Left cardiac atrium (tissue), 4 donors: ENCODE measurements around the gene PDE6H. TPM values are rescaled to one million over a fixed set of nuclear protein-coding genes. Genes with fewer than 3 reads are reported as not detected.

Experiments used
- ATAC-seq, 2 donors: fragments of 200-7000 bp; cut with Tn5 transposase; one replicate each; pipeline ENCODE4 v1.9.1; 2020; ENCODE audit warnings: mild to moderate bottlenecking in 2 of 2, moderate library complexity in 2 of 2
- DNase-seq: peaks from one replicate; pipeline ENCODE4 v3.0.0-alpha.2; 2020
- intact Hi-C, 2 donors: fragments of 100-400 bp; cut with DNase I; formaldehyde crosslinking; loops; one replicate each; pipeline versions ENCODE4 v1.14.1 to v1.15.1; 2022 to 2023
- total RNA-seq, 2 donors: library from RNA; stranded (reverse); fragmentation: NEBNext Ultra II Directional; extraction: Animal tissue kit (Norgen Biotek cat#: 25700); gene quantifications; one replicate each; pipeline ENCODE4 v1.2.1, GENCODE V29; 2021
- donor health status: DM: no; HTN: yes; CAD: no.
- donor health status: DM: no; HTN: yes; CAD: no; lungs with severe emphysema.
- donor health status: DM: yes; HTN: yes; CAD: no.
- donor health status: Dilated cardiomyopathy.

Gene PDE6H
- total RNA-seq, 2 donors from 2014 or later: not detected

DNA sequence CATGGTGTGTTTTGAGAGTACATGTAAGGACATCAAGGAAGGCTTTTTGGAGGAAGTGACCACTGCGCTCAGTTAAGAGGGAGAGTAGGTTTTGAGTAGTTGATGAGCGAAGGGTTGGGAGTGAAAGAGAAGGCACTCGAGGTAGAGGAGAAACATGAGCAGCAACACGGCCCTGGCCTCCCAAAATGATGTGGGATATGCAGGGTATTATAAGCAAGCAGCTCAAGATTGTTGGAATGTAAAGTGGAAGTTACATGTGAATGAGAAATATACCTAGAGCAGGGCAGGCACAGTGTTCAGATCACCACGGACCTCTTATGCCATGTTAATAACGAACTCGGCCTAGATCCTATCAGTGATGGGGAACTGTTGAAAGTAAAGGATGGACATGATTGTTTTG lies 9.3 kb upstream of the PDE6H start:
- DNase-seq (no peak), ATAC-seq (no peak)
- intact Hi-C loops: no loop called here

GRCh38 chr12:14964406-14964805 lies 8.4 kb upstream of the PDE6H start:
- ATAC-seq (no peak), DNase-seq (no peak)
- intact Hi-C loops: no loop called here

DNA sequence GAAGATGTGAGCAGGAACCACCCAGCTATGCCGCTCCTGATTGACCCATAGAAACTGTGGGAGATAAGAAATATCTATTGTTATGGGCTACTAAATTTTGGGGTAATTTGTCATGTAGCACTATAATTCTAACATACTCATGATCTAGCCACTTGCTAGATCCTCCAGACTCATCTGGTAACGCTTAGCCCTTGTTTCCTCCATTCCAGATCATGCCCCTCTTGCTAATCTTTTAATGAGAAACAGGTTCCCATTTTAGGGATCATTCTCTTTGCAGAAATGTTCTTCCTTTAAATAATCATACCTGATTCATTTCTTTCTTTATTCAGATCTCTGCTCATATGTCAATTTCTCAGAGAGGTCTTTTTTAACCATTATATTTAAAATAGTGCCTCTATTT lies 7.6 kb upstream of the PDE6H start:
- intact Hi-C loops: no loop called here
- DNase-seq (no peak), ATAC-seq (no peak)

- ATAC-seq (no peak), DNase-seq (no peak)
- intact Hi-C loops: no loop called here
Measured at GRCh38 chr12:14968478-14968877, 4.4 kb upstream of the PDE6H start.

DNA sequence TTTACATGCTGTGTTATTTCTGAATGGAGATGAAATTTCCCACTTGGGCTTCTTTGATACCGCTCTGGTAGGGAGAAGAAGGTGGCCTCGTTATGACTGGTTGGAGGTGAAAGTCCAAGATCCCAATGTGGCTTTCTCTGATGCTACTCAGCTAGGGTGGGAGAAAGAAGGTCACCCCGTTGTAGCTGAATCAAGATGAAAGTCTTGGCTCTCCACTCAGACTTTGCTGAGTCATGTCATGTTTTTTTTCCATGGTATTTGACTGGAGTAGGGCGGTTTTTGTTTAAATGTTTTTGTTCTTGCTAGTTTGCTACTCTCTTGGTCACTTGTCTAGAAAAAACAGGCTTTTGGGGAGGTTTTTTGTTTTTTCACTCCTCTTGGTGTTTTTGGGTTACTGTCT lies 2.4 kb upstream of the PDE6H start:
- intact Hi-C loops: no loop called here

GRCh38 chr12:14974633-14975032 lies 1.8 kb downstream of the PDE6H start:
- DNase-seq (no peak), ATAC-seq (no peak)
- intact Hi-C loops: no loop called here

More for the DNA sequence above, 2.4 kb upstream of the PDE6H start:
- no peak for ATAC-seq
- no peak for DNase-seq

- ATAC-seq (no peak), DNase-seq (no peak)
- intact Hi-C loops: no loop called here
Measured at GRCh38 chr12:14975457-14975856, 2.6 kb downstream of the PDE6H start.

GRCh38 chr12:14976658-14977057 lies 3.8 kb downstream of the PDE6H start:
- intact Hi-C loops: no loop called here
- DNase-seq (no peak), ATAC-seq (no peak)

DNA sequence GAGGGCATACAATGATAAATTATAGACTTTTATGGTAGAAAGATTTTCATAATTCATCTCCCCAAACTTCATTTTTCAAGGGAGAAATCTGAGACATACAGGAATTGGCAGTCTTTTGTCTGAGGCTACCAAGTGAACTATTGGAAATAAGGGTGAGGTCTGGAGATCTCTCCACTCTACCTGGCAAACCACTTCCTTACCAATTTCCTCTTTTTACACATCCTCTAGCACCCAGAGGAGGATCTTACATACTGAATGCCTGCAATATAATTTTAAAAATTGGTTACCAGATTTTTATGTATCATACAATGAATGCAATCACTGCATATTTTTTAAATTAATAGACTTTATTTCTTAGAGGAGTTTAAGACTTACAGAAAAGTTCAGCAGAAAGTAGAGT lies 6.6 kb downstream of the PDE6H start:
- intact Hi-C loops: no loop called here
- ATAC-seq (no peak), DNase-seq (no peak)

DNA sequence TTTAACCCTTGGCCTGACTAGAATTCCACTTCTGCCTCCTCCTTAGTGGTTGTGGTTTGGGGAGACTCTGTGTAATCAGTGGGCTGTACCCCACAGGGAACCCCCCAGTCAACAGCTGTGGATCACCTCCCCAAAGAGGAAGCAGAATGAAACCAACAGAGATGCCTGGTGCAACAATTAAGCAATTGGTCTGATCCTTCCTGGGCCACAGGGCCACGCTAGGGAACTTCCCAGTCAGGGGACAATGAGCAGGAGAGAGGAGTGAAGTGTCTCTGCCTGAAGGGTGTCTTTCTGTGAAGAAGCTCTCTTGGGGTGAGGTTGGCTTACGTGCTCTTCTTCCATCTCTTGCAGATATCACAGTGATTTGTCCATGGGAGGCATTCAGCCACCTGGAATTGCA lies 8.2 kb downstream of the PDE6H start:
- peak in 1 of 2 donors; percentile 46 for ATAC-seq
- DNase-seq: no peak
- intact Hi-C loops: no loop called here

- intact Hi-C loops: no loop called here
- DNase-seq: no peak
- ATAC-seq: no peak
Measured at GRCh38 chr12:14982562-14982961, 9.7 kb downstream of the PDE6H start.

DNA sequence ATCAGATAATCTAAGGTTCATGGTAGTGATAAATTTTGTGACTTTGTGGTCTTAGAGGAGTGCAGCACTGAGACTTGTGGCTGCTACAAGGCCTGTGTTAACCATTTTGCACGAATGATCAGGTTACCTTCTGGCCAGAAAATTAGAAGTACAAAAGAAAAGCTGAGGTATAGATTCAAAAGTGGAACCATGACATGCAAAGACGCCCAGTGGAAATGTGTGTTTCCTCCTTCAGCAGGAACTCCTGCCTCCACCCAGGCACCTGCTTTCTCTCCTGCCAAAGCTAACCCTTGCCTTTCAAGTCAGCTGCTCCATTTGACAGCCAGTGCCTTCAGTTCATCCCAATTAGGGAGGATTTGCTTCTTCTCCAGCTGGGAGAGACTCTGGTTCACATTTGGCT lies 10.1 kb downstream of the PDE6H start:
- no peak for ATAC-seq
- no peak for DNase-seq
- intact Hi-C loops: no loop called here

GRCh38 chr12:14984036-14984435 lies 11.2 kb downstream of the PDE6H start:
- intact Hi-C loops: no loop called here
- ATAC-seq: no peak

GRCh38 chr12:14984766-14985285 lies 12.0 kb downstream of the PDE6H start:
- ATAC-seq (no peak), DNase-seq (no peak)
- intact Hi-C loops: no loop called here

More at GRCh38 chr12:14984036-14984435, 11.2 kb downstream of the PDE6H start:
- DNase-seq: no peak

DNA sequence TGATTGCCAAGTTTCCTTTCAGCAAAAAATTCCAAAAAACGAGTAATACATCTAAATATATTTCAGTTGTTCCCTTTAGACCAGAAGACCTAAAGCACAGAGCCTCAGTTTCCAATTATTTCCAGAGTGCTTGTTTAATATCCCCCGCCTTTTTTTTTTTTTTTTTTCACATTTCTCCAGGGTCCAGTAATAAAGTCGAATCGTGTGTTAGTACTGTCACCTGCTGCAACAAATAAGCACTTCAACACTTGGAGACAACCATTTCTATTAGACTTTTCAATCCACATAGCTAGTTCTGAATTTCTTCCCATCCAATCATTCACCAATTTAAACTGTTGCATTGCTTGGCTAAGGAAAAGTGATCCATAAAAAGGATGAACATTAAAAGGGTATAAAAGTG lies 13.6 kb downstream of the PDE6H start:
- intact Hi-C loops: no loop called here
- no peak for DNase-seq
- ATAC-seq: no peak

DNA sequence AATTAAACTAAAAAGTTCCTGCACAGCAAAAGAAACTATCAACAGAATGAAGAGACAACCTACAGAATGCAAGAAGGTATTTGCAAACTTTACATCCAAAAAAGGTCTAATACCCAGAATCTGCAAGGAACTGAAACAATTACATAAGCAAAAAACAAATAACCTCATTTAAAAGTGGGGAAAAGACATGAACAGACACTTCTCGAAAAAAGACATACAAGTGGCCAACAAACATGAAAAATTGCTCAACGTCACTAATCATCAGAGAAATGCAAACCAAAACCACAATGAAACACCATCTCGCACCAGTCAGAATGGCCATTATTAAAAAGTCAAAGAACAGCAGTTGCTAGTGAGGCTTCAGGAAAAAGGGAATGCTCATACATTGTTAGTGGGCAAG lies 15.2 kb downstream of the PDE6H start:
- ATAC-seq (no peak), DNase-seq (no peak)
- intact Hi-C loops: no loop called here

GRCh38 chr12:14989790-14990189 lies 16.9 kb downstream of the PDE6H start:
- DNase-seq (no peak), ATAC-seq (no peak)
- intact Hi-C loops: loop anchor here in 1 of 2 donors (10.0 kb wide), 1 partner anchor 265 kb away; no protein-coding TSS in a partner anchor

DNA sequence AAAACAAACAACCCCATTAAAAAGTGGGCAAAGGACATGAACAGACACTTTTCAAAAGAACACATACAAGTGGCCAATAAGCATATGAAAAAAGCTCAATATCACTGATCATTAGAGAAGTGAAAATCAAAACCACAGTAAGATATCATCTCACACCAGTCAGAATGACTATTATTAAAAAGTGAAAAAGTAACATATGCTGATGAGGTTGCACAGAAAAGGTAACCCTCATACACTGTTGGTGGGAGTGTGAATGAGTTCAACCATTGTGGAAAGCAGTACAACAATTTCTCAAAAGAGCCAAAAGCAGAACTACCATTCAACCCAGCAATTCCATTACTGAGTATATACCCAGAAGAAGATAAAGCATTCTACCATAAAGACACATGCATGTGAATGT lies 18.2 kb downstream of the PDE6H start:
- intact Hi-C loops: loop anchor here in 1 of 2 donors (10.0 kb wide), 1 partner anchor 266 kb away; no protein-coding TSS in a partner anchor
- DNase-seq (no peak), ATAC-seq (no peak)

GRCh38 chr12:14992673-14993072 lies 19.8 kb downstream of the PDE6H start:
- intact Hi-C loops: loop anchor here in 1 of 2 donors (10.0 kb wide), 1 partner anchor 268 kb away; no protein-coding TSS in a partner anchor
- ATAC-seq (no peak), DNase-seq (no peak)

DNA sequence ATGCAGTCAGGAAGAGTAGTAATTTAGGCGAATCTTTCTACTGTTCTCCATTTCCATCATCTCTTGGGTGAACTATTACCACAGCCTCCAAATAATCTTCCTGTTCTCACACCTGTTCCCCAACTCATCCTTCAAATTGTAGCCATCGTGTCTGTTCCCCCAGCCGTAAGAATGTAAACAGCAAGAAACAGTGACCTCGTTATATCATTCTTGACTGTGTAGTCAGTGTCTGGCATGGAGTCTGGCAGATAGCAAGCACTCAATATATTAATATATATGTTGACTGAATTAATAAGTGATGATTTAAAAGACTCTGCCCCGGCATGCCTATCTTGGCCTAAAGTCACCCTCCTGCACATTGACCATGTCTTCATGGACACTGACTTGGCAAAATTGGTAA lies 20.3 kb downstream of the PDE6H start:
- DNase-seq: no peak
- intact Hi-C loops: loop anchor here in 1 of 2 donors (10.0 kb wide), 1 partner anchor 268 kb away; no protein-coding TSS in a partner anchor
- ATAC-seq: no peak

DNA sequence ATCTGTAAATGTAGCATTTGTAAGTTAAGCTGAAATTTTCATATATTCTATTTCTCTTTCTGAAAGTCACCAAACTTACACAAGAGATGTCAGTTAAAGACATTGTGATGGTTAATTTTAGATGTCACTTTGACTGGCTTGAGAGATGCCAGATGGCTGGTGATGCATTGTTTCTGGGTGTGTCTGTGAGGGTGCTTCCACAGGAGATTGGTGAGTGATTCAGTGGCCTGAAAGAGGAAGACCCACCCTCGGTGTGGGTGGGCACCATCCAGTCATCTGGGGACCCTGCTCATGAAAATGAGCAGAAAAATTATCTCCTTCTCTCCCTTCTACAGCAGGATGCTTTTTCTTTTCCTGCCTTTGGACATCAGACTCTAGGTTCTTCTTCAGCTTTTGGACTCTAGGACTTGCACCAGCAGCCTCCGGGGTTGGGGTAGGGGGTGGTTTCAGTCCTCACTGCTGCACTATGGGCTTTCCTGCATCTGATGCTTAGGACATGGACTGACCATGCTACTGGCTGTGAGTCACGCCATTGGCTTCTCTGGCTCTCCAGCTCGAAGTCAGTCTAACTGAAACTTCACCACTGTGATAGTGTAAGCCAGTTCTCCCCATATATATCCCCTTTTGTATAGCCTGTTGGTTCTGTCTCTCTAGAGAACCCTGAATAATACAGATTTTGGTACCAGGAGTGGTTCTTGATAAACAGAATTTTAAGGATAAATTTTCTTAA lies 20.9 kb downstream of the PDE6H start:
- ATAC-seq (peak in 1 of 2 donors; percentile 75), DNase-seq (no peak)
- intact Hi-C loops: loop anchor here (2.0 to 10.0 kb wide), 2 partner anchors 269 to 271 kb away; no protein-coding TSS in a partner anchor
